Testis (tissue), 2 donors: ENCODE results near the gene PARD6A.

Experiments used
- CTCF ChIP-seq, 3 experiments: fragments of 450-650 bp in 2 of 3; fragments of 200-600 bp in 1 of 3; sonication (generic) in 1 of 3; IDR thresholded peaks; one replicate each; pipeline ENCODE4 v1.5.1; 2016 to 2019; ENCODE audit warnings: antibody characterized with exemption in 3 of 3, mild to moderate bottlenecking in 2 of 3, moderate library complexity in 1 of 3
- POLR2A ChIP-seq: fragments of 450-650 bp; IDR thresholded peaks from one replicate; pipeline ENCODE4 v1.6.1; 2017; ENCODE audit warnings: antibody characterized with exemption, mild to moderate bottlenecking, moderate library complexity

GRCh38 chr16:67708368-67708771 is 47.6 kb downstream of the PARD6A start:
- TF ChIP-seq CTCF (IDR thresholded peaks at IDR 0.05) (no peak), POLR2A (no peak)
